Hepatocyte (in vitro differentiated cells): ENCODE measurements around the gene LSM11. TPM values are rescaled to one million over a fixed set of nuclear protein-coding genes. Genes with fewer than 3 reads are reported as not detected.
A peak's percentile ranks its signal among the peaks of the same experiment; 100 is the strongest.

Source experiments
- DNase-seq: peaks from one replicate; pipeline ENCODE4 v3.0.0-alpha.2; 2016; ENCODE audit warnings: low spot score
- H2AFZ ChIP-seq: fragments of 200-600 bp; sonication (generic); 2 replicates; pipeline ENCODE4 v1.6.0; 2016; ENCODE audit warnings: antibody characterized with exemption, mild to moderate bottlenecking
- H3K27ac ChIP-seq: fragments of 200-600 bp; sonication (generic); 2 replicates; pipeline ENCODE4 v1.5.1; 2016; ENCODE audit warnings: mild to moderate bottlenecking
- H3K27me3 ChIP-seq: fragments of 200-600 bp; sonication (generic); 2 replicates; pipeline ENCODE4 v1.6.1; 2016
- H3K36me3 ChIP-seq: fragments of 200-600 bp; sonication (generic); replicated peaks from 2 replicates; pipeline ENCODE4 v1.5.1; 2016; ENCODE audit warnings: low read depth; ENCODE audit not compliant: insufficient read depth
- H3K4me1 ChIP-seq: fragments of 200-600 bp; sonication (generic); 2 replicates; pipeline ENCODE4 v1.5.1; 2016; ENCODE audit warnings: mild to moderate bottlenecking, moderate library complexity; ENCODE audit not compliant: insufficient read depth
- H3K4me2 ChIP-seq: fragments of 200-600 bp; sonication (generic); 2 replicates; pipeline ENCODE4 v1.6.0; 2016
- H3K4me3 ChIP-seq: fragments of 200-600 bp; sonication (generic); 2 replicates; pipeline ENCODE4 v1.5.1; 2016; ENCODE audit warnings: mild to moderate bottlenecking
- H3K79me2 ChIP-seq: fragments of 200-600 bp; sonication (generic); 2 replicates; pipeline ENCODE4 v1.6.0; 2017; ENCODE audit warnings: mild to moderate bottlenecking
- H3K9me2 ChIP-seq: fragments of 200-600 bp; sonication (generic); replicated peaks from 2 replicates; pipeline ENCODE4 v1.6.0; 2017; ENCODE audit warnings: mild to moderate bottlenecking; ENCODE audit not compliant: insufficient read depth
- H3K9me3 ChIP-seq: fragments of 200-600 bp; sonication (generic); 2 replicates; pipeline ENCODE4 v1.5.1; 2016; ENCODE audit warnings: low read depth, mild to moderate bottlenecking
- H4K20me1 ChIP-seq: fragments of 200-600 bp; sonication (generic); 2 replicates; pipeline ENCODE4 v1.6.0; 2016; ENCODE audit warnings: mild to moderate bottlenecking; ENCODE audit not compliant: insufficient read depth, poor library complexity, severe bottlenecking
- EZH2 ChIP-seq: fragments of 200-600 bp; sonication (generic); IDR thresholded peaks from 2 replicates; pipeline ENCODE4 v1.6.1; 2016; ENCODE audit warnings: antibody characterized with exemption, mild to moderate bottlenecking, borderline replicate concordance
- EZH2phosphoT487 ChIP-seq: fragments of 200-600 bp; sonication (generic); IDR thresholded peaks from one replicate; pipeline ENCODE4 v1.6.1; 2018; ENCODE audit warnings: antibody characterized with exemption, mild to moderate bottlenecking, low read depth, moderate library complexity; ENCODE audit not compliant: unreplicated experiment, severe bottlenecking
- WGBS: methylation state at CpG from one replicate; pipeline ENCODE4 v1.1.6; 2016; ENCODE audit warnings: low lambda C conversion rate; ENCODE audit errors: missing lambda C conversion rate; 5-methylcytosine and 5-hydroxymethylcytosine counted together
- polyA plus RNA-seq: library from polyadenylated mRNA; unstranded; fragments of >200 nt; fragmentation: Nextera tagmentation; extraction: Ambion mirVana; gene quantifications from 2 replicates; pipeline ENCODE4 v1.2.1, GENCODE V29; 2016
- total RNA-seq: library from RNA; depleted of rRNA; stranded (reverse); fragments of >200 nt; gene quantifications from 2 replicates; pipeline ENCODE4 v1.2.3, GENCODE V29; 2014
- TF ChIP-seq, protein P1 (sequence below): fragments of 200-600 bp; sonication (generic); IDR thresholded peaks from 2 replicates; pipeline ENCODE4 v1.5.1; 2016; ENCODE audit warnings: antibody characterized with exemption, mild to moderate bottlenecking; ENCODE audit not compliant: poor library complexity

Gene LSM11
- total and polyA plus RNA-seq, 2 experiments from 2014 or later = 2.1 to 6.4 TPM

DNA sequence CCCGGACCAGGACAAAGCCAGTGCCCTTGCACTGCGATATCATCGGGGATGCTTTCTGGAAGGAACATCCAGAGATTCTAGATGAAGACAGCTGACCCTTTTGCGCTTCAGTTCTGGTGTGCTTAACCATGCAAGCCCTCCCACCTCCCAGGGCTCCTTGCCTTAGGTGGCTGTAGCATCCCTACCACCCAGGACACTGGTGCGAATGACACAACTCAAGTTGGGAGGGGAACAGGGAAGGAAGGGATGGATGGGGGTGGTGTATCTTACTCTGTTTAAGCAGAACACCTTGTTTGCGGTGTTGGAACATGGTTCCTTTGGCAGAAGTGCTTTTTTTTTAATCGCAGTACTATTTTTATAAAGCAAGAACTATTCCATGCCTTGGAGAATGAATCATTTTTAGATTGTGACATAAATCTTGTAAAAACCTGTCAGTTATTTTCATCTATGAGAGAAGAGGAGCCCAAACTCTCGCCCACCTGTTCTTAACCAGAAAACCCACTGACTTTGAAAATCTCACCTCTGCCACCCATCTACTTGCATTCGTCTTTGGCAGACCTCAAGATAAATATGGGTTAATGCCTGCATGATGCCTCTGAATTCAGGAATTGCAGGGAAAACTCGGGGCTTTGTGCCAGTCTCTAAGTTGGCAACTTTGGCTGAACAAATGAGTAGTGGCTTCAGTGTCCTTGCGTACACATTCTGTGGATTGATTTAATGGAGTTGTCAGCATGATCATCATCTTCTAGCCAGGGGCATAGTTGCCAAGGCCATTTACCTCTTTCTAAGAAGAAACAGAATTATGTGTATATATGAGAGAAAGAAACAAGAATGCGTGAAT lies 3.9 kb upstream of the LSM11 start:
- TF ChIP-seq EZH2phosphoT487 (no peak), EZH2 (no peak)
- TF ChIP-seq, protein P1, sequence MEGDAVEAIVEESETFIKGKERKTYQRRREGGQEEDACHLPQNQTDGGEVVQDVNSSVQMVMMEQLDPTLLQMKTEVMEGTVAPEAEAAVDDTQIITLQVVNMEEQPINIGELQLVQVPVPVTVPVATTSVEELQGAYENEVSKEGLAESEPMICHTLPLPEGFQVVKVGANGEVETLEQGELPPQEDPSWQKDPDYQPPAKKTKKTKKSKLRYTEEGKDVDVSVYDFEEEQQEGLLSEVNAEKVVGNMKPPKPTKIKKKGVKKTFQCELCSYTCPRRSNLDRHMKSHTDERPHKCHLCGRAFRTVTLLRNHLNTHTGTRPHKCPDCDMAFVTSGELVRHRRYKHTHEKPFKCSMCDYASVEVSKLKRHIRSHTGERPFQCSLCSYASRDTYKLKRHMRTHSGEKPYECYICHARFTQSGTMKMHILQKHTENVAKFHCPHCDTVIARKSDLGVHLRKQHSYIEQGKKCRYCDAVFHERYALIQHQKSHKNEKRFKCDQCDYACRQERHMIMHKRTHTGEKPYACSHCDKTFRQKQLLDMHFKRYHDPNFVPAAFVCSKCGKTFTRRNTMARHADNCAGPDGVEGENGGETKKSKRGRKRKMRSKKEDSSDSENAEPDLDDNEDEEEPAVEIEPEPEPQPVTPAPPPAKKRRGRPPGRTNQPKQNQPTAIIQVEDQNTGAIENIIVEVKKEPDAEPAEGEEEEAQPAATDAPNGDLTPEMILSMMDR = no peak
- 91% methylated on average over 12 of the region's 12 CpGs for WGBS
- DNase-seq = no peak
- Histone ChIP-seq H2AFZ (no peak overlapping the region), H3K4me1 (no peaks in the 10 kb centered on the region), H3K27ac (no peak overlapping the region), H3K79me2 (peaks cover 4% of the 10 kb centered on the region), H3K9me3 (no peaks in the 10 kb centered on the region), H4K20me1 (no peaks in the 10 kb centered on the region), H3K27me3 (no peaks in the 10 kb centered on the region), H3K4me3 (no peak overlapping the region), H3K4me2 (no peak overlapping the region), H3K9me2 (no peaks in the 10 kb centered on the region), H3K36me3 (no peaks in the 10 kb centered on the region)

- Histone ChIP-seq H3K79me2 (peaks cover 4% of the 10 kb centered on the region), H3K4me3 (no peak overlapping the region), H3K27me3 (no peaks in the 10 kb centered on the region), H3K27ac (no peak overlapping the region), H4K20me1 (no peaks in the 10 kb centered on the region), H2AFZ (no peak overlapping the region), H3K4me2 (no peak overlapping the region), H3K4me1 (no peaks in the 10 kb centered on the region), H3K36me3 (no peaks in the 10 kb centered on the region), H3K9me2 (no peaks in the 10 kb centered on the region), H3K9me3 (no peaks in the 10 kb centered on the region)
- peak; percentile 23 for DNase-seq
- 57% methylated on average over 3 of the region's 3 CpGs for WGBS
- TF ChIP-seq, protein P1 = peak; percentile 38
- TF ChIP-seq EZH2phosphoT487 = no peak
Measured at GRCh38 chr5:157740229-157740610, 3.3 kb upstream of the LSM11 start.

DNA sequence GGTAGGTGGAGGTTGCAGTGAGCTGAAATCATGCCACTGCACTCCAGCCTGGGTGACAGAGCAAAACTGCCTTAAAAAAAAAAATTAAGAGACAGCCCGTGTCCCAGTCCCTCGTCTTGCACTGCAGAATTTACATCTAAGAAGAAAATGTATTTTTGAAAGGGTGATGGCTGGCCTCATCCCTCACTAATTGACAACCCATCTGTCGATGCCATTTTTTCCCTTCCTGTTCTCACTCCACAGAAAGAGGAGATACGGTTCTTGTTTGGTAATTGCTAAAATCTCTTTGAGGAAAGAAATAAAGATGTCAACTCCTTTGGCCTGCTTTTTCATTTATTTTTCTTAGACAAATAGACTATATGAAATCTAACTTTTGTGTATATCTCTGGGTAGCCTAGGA lies 2.4 kb upstream of the LSM11 start:
- no peak for DNase-seq
- no peak overlapping the region for H2AFZ ChIP-seq
- WGBS = 94% methylated on average over 4 of the region's 4 CpGs
- no peak overlapping the region for H3K4me3 ChIP-seq
- no peak overlapping the region for H3K4me2 ChIP-seq
- H3K36me3 ChIP-seq = no peaks in the 10 kb centered on the region
- H3K27ac ChIP-seq = no peak overlapping the region
- H3K79me2 ChIP-seq = peaks cover 4% of the 10 kb centered on the region
- no peaks in the 10 kb centered on the region for H3K9me2 ChIP-seq
- TF ChIP-seq EZH2 = no peak
- TF ChIP-seq, protein P1 = no peak
- TF ChIP-seq EZH2phosphoT487 = no peak
- H4K20me1 ChIP-seq = peaks cover under 1% of the 10 kb centered on the region
- no peaks in the 10 kb centered on the region for H3K27me3 ChIP-seq
- no peaks in the 10 kb centered on the region for H3K4me1 ChIP-seq
- H3K9me3 ChIP-seq = no peaks in the 10 kb centered on the region
